ENCODE measurements around the gene KIFBP. TPM values are rescaled to one million over a fixed set of nuclear protein-coding genes. Genes with fewer than 3 reads are reported as not detected.
A peak's percentile ranks its signal among the peaks of the same experiment; 100 is the strongest.

Gene KIFBP
- total RNA-seq, 1 experiment from 2014 or later, result 65.9 TPM

DNA sequence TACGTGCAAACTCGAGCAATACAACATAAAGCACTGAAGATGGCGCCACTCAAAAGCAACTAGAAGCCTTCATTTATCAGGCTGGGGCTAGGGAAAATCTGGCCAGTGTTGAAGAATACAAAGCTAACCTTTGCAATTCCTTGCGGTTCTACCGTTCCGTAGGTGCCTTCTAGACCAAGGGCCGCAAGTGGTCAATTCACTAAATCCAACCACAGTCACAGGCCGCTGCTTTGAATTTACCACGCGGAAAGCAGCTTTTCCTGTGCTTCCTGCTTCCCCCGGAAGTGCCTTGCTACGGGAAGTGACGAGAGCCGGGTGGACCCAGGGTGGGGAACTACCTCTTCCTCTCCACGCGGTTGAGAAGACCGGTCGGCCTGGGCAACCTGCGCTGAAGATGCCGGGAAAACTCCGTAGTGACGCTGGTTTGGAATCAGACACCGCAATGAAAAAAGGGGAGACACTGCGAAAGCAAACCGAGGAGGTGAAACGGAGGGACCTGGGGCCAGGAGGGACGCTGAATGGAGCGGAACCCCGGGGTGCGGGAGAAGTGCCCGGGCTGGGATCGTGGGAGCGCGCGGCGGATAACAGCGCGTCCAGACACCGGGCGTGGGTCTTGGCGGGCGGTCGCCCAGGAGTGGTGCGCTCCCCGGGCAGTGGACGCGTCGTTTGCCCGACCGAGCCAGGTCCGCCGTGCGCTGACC is 32.6 kb upstream of the KIFBP start, which contains the start of gene DDX21:
DDX21 (plus strand) TSS at position 339 of the 701 bp plus-strand sequence; CDS start at position 395, 56 bp downstream.
- Histone ChIP-seq H3K36me3 (ENCODE audit: low read depth, low read length) (peaks cover 29% of the 10 kb centered on the region), H3F3A (ENCODE audit: low read length, unreplicated experiment) (no peaks in the 10 kb centered on the region), H3K27me3 (ENCODE audit: low read length) (no peaks in the 10 kb centered on the region), H2AFZ (ENCODE audit: low read length) (peak within 1 kb of the TSS; percentile 83), H4K20me1 (ENCODE audit: low read length) (peaks cover 38% of the 10 kb centered on the region), H3K27ac (ENCODE audit: low read length) (peak within 1 kb of the TSS; percentile 75), H3K79me2 (ENCODE audit: low read length) (peaks cover 62% of the 10 kb centered on the region), H3K4me3 (ENCODE audit: low read length) (peak within 1 kb of the TSS; percentile 77), H3K9me3 (ENCODE audit: low read length) (no peaks in the 10 kb centered on the region), H3K4me2 (ENCODE audit: low read length) (peak within 1 kb of the TSS; percentile 84), H3K4me1 (ENCODE audit: insufficient read depth, low read length) (peaks cover 9% of the 10 kb centered on the region), H3K9me2 (replicated peaks; ENCODE audit: low read length) (no peaks in the 10 kb centered on the region), H3K9ac (ENCODE audit: low read length) (peak within 1 kb of the TSS; percentile 99)
- POLR2A ChIA-PET (ENCODE audit: unreplicated experiment), result interaction anchor here (0.6 to 0.9 kb wide), 2 partner anchors 25 to 27 kb away, joined by 4 to 7 read pairs; no protein-coding TSS in a partner anchor
- ATAC-seq, result peak; percentile 94
- TF ChIP-seq EZH2phosphoT487 (IDR thresholded peaks at IDR 0.05; ENCODE audit: borderline replicate concordance, low read length), result no peak
- TF ChIP-seq, protein P1, sequence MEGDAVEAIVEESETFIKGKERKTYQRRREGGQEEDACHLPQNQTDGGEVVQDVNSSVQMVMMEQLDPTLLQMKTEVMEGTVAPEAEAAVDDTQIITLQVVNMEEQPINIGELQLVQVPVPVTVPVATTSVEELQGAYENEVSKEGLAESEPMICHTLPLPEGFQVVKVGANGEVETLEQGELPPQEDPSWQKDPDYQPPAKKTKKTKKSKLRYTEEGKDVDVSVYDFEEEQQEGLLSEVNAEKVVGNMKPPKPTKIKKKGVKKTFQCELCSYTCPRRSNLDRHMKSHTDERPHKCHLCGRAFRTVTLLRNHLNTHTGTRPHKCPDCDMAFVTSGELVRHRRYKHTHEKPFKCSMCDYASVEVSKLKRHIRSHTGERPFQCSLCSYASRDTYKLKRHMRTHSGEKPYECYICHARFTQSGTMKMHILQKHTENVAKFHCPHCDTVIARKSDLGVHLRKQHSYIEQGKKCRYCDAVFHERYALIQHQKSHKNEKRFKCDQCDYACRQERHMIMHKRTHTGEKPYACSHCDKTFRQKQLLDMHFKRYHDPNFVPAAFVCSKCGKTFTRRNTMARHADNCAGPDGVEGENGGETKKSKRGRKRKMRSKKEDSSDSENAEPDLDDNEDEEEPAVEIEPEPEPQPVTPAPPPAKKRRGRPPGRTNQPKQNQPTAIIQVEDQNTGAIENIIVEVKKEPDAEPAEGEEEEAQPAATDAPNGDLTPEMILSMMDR (conservative IDR thresholded peaks at IDR 0.05; ENCODE audit: low read depth, low read length), result peak; percentile 88
- CTCF ChIA-PET, result no interaction called here
- BruUV-seq (replicated peaks), result TSS peak; percentile 60
- intact Hi-C loops (cut with micrococcal nuclease), result no loop called here
- peak; percentile 96 for DNase-seq

DNA sequence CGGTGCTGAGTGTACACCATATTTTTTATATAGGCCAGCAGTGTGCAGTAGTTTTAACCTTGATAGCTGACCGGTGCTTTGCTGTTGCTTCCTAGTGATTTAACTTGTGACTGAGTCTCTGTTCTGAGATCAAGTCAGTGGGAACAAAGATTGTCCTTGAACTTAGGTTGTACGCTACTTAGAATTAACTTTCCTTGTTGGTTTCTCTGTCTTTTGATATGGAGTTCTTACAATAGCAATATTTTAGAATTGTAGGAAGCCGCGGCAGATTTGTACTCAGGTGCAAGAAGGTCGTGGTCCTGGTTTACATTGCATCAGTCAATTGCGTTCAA is 31.4 kb upstream of the KIFBP start:
- DNase-seq (no peak), ATAC-seq (no peak)
- Histone ChIP-seq H4K20me1 (ENCODE audit: low read length) (peaks cover 51% of the 10 kb centered on the region), H3K9me3 (ENCODE audit: low read length) (no peaks in the 10 kb centered on the region), H3K4me2 (ENCODE audit: low read length) (peak overlapping the region; percentile 84), H3K36me3 (ENCODE audit: low read depth, low read length) (peaks cover 42% of the 10 kb centered on the region), H3F3A (ENCODE audit: low read length, unreplicated experiment) (no peaks in the 10 kb centered on the region), H2AFZ (ENCODE audit: low read length) (no peak overlapping the region), H3K9me2 (replicated peaks; ENCODE audit: low read length) (no peaks in the 10 kb centered on the region), H3K4me3 (ENCODE audit: low read length) (peak overlapping the region; percentile 77), H3K9ac (ENCODE audit: low read length) (peak overlapping the region; percentile 99), H3K27me3 (ENCODE audit: low read length) (no peaks in the 10 kb centered on the region), H3K4me1 (ENCODE audit: insufficient read depth, low read length) (peaks cover 9% of the 10 kb centered on the region), H3K27ac (ENCODE audit: low read length) (peak overlapping the region; percentile 75; the same call in 1 of the 2 replicates), H3K79me2 (ENCODE audit: low read length) (peaks cover 75% of the 10 kb centered on the region)
- BruUV-seq (replicated peaks), result no TSS peak
- intact Hi-C loops (cut with micrococcal nuclease), result loop anchor here (1.0 kb wide), 2 partner anchors 31 to 166 kb away; partner anchors contain the start of gene KIFBP
- ChIA-PET POLR2A (ENCODE audit: unreplicated experiment) (interaction anchor here (0.6 kb wide), 1 partner anchor 549 kb away, joined by 3 read pairs; no protein-coding TSS in a partner anchor), CTCF (no interaction called here)
- TF ChIP-seq EZH2 (IDR thresholded peaks at IDR 0.05; ENCODE audit: low read length, unreplicated experiment) (no peak), EZH2phosphoT487 (IDR thresholded peaks at IDR 0.05; ENCODE audit: borderline replicate concordance, low read length) (no peak)
- TF ChIP-seq, protein P1 (conservative IDR thresholded peaks at IDR 0.05; ENCODE audit: low read depth, low read length), result no peak

DNA sequence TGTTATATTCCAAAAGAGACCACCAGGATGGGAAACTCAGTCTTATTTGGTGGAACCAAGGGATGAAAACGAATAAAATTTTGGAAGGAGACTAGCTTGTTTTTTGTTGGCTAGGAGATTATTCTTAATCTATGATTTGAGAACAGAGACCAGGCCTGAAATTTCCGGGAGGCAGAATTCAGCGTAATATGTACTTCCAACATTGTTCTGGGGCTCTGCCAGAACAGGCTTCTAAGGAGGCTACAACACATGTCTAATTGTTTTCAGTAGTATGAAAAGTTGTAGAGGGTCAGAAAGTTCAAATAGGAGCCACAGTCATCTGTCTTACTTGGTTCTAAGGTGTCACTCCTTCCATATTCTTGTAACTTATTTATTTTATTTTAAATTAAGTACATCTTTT is 30.9 kb upstream of the KIFBP start:
- Histone ChIP-seq H3F3A (ENCODE audit: low read length, unreplicated experiment) (no peaks in the 10 kb centered on the region), H4K20me1 (ENCODE audit: low read length) (peaks cover 55% of the 10 kb centered on the region), H3K36me3 (ENCODE audit: low read depth, low read length) (peaks cover 46% of the 10 kb centered on the region), H3K27me3 (ENCODE audit: low read length) (no peaks in the 10 kb centered on the region), H3K4me3 (ENCODE audit: low read length) (peak overlapping the region; percentile 77), H3K4me2 (ENCODE audit: low read length) (peak overlapping the region; percentile 84), H3K9ac (ENCODE audit: low read length) (peak overlapping the region; percentile 99), H3K4me1 (ENCODE audit: insufficient read depth, low read length) (peaks cover 9% of the 10 kb centered on the region), H3K79me2 (ENCODE audit: low read length) (peaks cover 79% of the 10 kb centered on the region), H3K27ac (ENCODE audit: low read length) (0 out of 2 replicates have a peak overlapping the region, but pooled peaks have one; percentile 75), H3K9me2 (replicated peaks; ENCODE audit: low read length) (no peaks in the 10 kb centered on the region), H2AFZ (ENCODE audit: low read length) (no peak overlapping the region), H3K9me3 (ENCODE audit: low read length) (no peaks in the 10 kb centered on the region)
- ChIA-PET POLR2A (ENCODE audit: unreplicated experiment) (interaction anchor here (0.6 kb wide), 1 partner anchor 549 kb away, joined by 3 read pairs; no protein-coding TSS in a partner anchor), CTCF (no interaction called here)
- no TSS peak for BruUV-seq (replicated peaks)
- DNase-seq (peak; percentile 33), ATAC-seq (no peak)
- TF ChIP-seq EZH2phosphoT487 (IDR thresholded peaks at IDR 0.05; ENCODE audit: borderline replicate concordance, low read length) (no peak), EZH2 (IDR thresholded peaks at IDR 0.05; ENCODE audit: low read length, unreplicated experiment) (no peak)
- TF ChIP-seq, protein P1 (conservative IDR thresholded peaks at IDR 0.05; ENCODE audit: low read depth, low read length), result no peak
- intact Hi-C loops (cut with micrococcal nuclease), result loop anchor here (1.0 kb wide), 2 partner anchors 31 to 166 kb away; partner anchors contain the start of gene KIFBP

Measured in PC-3 (cell line).